ENCODE results near the gene FAM3A. TPM values are rescaled to one million over a fixed set of nuclear protein-coding genes. Genes with fewer than 3 reads are reported as not detected.

The FAM3A gene
- total and polyA plus RNA-seq, 9 of the 15 experiments (the other 6 are each of a cell fraction or from before 2014, with no cell fraction given) = 0.75 to 70.6 (median 27.0) TPM

DNA sequence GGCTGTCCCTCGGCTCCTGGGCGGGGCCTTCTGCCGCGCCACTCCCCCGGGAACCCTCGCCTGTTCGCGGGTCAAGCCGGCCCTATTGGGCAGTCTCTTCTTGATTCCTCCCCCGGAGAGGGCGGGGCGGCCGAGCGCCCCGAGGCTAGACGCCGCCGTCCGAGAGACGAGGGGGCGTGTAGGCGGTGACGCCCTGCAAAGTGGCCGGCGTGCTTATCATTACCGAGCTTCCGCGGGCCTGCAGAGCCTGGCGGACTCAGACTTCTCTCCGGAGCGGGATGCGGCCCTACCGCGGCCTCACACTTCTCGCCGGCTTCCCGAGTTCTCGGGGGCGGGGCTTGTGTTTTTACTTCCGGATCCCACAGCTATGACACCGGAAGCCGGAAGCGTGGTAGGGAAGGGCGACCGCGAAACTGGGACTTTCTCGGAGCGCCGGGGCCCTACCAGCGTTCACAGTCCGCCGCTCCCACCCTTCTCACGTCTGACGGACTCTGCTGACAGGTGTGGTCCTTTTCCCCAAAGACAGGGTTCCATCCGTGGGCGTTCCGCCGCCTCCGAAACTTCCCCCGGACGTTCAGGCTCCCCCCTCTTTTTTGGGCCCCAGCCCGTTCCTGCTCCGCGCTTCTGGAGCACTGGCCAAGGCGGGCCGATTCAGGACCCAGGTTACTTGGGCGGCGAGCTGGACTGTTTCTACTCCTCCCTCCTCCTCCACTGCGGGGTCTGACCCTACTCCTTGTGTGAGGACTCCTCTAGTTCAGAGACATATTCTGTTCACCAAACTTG, 31.4 kb upstream of the FAM3A start, which contains the start of gene IKBKG (continued):
- TF ChIP-seq, protein P1, sequence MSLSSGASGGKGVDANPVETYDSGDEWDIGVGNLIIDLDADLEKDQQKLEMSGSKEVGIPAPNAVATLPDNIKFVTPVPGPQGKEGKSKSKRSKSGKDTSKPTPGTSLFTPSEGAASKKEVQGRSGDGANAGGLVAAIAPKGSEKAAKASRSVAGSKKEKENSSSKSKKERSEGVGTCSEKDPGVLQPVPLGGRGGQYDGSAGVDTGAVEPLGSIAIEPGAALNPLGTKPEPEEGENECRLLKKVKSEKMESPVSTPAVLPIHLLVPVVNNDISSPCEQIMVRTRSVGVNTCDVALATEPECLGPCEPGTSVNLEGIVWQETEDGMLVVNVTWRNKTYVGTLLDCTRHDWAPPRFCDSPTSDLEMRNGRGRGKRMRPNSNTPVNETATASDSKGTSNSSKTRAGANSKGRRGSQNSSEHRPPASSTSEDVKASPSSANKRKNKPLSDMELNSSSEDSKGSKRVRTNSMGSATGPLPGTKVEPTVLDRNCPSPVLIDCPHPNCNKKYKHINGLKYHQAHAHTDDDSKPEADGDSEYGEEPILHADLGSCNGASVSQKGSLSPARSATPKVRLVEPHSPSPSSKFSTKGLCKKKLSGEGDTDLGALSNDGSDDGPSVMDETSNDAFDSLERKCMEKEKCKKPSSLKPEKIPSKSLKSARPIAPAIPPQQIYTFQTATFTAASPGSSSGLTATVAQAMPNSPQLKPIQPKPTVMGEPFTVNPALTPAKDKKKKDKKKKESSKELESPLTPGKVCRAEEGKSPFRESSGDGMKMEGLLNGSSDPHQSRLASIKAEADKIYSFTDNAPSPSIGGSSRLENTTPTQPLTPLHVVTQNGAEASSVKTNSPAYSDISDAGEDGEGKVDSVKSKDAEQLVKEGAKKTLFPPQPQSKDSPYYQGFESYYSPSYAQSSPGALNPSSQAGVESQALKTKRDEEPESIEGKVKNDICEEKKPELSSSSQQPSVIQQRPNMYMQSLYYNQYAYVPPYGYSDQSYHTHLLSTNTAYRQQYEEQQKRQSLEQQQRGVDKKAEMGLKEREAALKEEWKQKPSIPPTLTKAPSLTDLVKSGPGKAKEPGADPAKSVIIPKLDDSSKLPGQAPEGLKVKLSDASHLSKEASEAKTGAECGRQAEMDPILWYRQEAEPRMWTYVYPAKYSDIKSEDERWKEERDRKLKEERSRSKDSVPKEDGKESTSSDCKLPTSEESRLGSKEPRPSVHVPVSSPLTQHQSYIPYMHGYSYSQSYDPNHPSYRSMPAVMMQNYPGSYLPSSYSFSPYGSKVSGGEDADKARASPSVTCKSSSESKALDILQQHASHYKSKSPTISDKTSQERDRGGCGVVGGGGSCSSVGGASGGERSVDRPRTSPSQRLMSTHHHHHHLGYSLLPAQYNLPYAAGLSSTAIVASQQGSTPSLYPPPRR (CRISPR knock-in tag; IDR thresholded peaks at IDR 0.05; ENCODE audit: borderline replicate concordance) = no peak
- TF ChIP-seq HDAC2 (IDR thresholded peaks at IDR 0.05) = no peak; the same call in 1 of the 2 replicates
- TF ChIP-seq POLR2A (conservative IDR thresholded peaks at IDR 0.05) = peak; percentile 78
- TF ChIP-seq ZNF263 (CRISPR knock-in tag; IDR thresholded peaks at IDR 0.05; ENCODE audit: borderline replicate concordance) = peak; percentile 56; the same call in 1 of the 2 replicates
- TF ChIP-seq XRCC4 (IDR thresholded peaks at IDR 0.05; ENCODE audit: extremely low read depth, insufficient read depth, insufficient read length) = no peak
- peak; percentile 90 for TF ChIP-seq PHF20 (IDR thresholded peaks at IDR 0.05; ENCODE audit: partially characterized antibody)
- no peak for TF ChIP-seq CBX5 (IDR thresholded peaks at IDR 0.05; ENCODE audit: borderline replicate concordance, low read depth)
- no peak for TF ChIP-seq SNRNP70 (optimal IDR thresholded peaks at IDR 0.05; ENCODE audit: low read depth, low read length)
- peak; percentile 38 for TF ChIP-seq TBP (optimal IDR thresholded peaks at IDR 0.05; ENCODE audit: low read depth, low read length)
- TF ChIP-seq TSC22D4 (tag; IDR thresholded peaks at IDR 0.05) = no peak
- TF ChIP-seq NCOA2 (IDR thresholded peaks at IDR 0.05; ENCODE audit: partially characterized antibody in 2 of 2) = no peak
- no peak for TF ChIP-seq ZNF217 (CRISPR knock-in tag; IDR thresholded peaks at IDR 0.05)
- TF ChIP-seq CREM (IDR thresholded peaks at IDR 0.05; ENCODE audit: low read depth) = peak; percentile 15; the same call in 1 of the 2 replicates
- TF ChIP-seq, protein P2, sequence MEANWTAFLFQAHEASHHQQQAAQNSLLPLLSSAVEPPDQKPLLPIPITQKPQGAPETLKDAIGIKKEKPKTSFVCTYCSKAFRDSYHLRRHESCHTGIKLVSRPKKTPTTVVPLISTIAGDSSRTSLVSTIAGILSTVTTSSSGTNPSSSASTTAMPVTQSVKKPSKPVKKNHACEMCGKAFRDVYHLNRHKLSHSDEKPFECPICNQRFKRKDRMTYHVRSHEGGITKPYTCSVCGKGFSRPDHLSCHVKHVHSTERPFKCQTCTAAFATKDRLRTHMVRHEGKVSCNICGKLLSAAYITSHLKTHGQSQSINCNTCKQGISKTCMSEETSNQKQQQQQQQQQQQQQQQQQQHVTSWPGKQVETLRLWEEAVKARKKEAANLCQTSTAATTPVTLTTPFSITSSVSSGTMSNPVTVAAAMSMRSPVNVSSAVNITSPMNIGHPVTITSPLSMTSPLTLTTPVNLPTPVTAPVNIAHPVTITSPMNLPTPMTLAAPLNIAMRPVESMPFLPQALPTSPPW (CRISPR knock-in tag; IDR thresholded peaks at IDR 0.05) = peak; percentile 76
- TF ChIP-seq HDGF (IDR thresholded peaks at IDR 0.05) = no peak
- TF ChIP-seq NEUROD1 (IDR thresholded peaks at IDR 0.05; ENCODE audit: borderline replicate concordance, low read depth, low read length, partially characterized antibody) = no peak
- TF ChIP-seq ESRRB (CRISPR knock-in tag; IDR thresholded peaks at IDR 0.05; ENCODE audit: borderline replicate concordance) = no peak
- TF ChIP-seq ZNF445 (CRISPR knock-in tag; IDR thresholded peaks at IDR 0.05; ENCODE audit: low read depth) = no peak
- TF ChIP-seq, protein P3, sequence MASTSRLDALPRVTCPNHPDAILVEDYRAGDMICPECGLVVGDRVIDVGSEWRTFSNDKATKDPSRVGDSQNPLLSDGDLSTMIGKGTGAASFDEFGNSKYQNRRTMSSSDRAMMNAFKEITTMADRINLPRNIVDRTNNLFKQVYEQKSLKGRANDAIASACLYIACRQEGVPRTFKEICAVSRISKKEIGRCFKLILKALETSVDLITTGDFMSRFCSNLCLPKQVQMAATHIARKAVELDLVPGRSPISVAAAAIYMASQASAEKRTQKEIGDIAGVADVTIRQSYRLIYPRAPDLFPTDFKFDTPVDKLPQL (IDR thresholded peaks at IDR 0.05; ENCODE audit: extremely low read depth, insufficient read length) = no peak
- TF ChIP-seq POLR2G (IDR thresholded peaks at IDR 0.05; ENCODE audit: low read depth, low read length) = peak; percentile 79
- TF ChIP-seq DIDO1 (tag; IDR thresholded peaks at IDR 0.05; ENCODE audit: low read depth) = peak; percentile 68
- peak in 1 of 2 experiments; percentile 15; a peak in 1 of 4 replicates for TF ChIP-seq SIX5 (IDR thresholded peaks at IDR 0.05; ENCODE audit: borderline replicate concordance in 1 of 2, insufficient read depth in 1 of 2, low read depth in 1 of 2, low read length in 2 of 2)
